Upper lobe of left lung (tissue), 6 donors: ENCODE measurements around the gene SMO. TPM values are rescaled to one million over a fixed set of nuclear protein-coding genes. Genes with fewer than 3 reads are reported as not detected.
A peak's percentile ranks its signal among the peaks of the same experiment; 100 is the strongest.

Experiments
- ATAC-seq, 2 donors: fragments of 200-7000 bp; cut with Tn5 transposase; one replicate each; pipeline ENCODE4 v1.9.1; 2022; ENCODE audit warnings: mild to moderate bottlenecking in 2 of 2, moderate library complexity in 2 of 2; ENCODE audit not compliant: low FRiP score in 2 of 2
- DNase-seq, 2 donors: peaks; one replicate each; pipeline ENCODE4 v3.0.0-alpha.2; 2019 to 2020
- H3K27ac ChIP-seq, 4 donors: fragments of 200-600 bp; sonication (generic); one replicate each; pipeline ENCODE4 v1.5.1; 2016 to 2019
- H3K27me3 ChIP-seq, 4 donors: fragments of 200-600 bp; sonication (generic); one replicate each; pipeline ENCODE4 v1.5.1; 2017 to 2019
- H3K36me3 ChIP-seq, 4 donors: fragments of 200-600 bp; sonication (generic); one replicate each; pipeline ENCODE4 v1.5.1; 2016 to 2019
- H3K4me1 ChIP-seq, 4 donors: fragments of 200-600 bp; sonication (generic); one replicate each; pipeline ENCODE4 v1.5.1; 2018 to 2019
- H3K4me3 ChIP-seq, 4 donors: fragments of 200-600 bp; sonication (generic); one replicate each; pipeline ENCODE4 v1.5.1; 2017 to 2019; ENCODE audit warnings: mild to moderate bottlenecking in 2 of 4, moderate library complexity in 1 of 4
- H3K9me3 ChIP-seq, 4 donors: fragments of 200-600 bp; sonication (generic); one replicate each; pipeline ENCODE4 v1.5.1; 2018 to 2019
- CTCF ChIP-seq, 6 experiments: fragments of 450-650 bp in 4 of 6; fragments of 200-600 bp in 2 of 6; sonication (generic) in 2 of 6; IDR thresholded peaks; one replicate each; pipeline ENCODE4 v1.5.1; 2016 to 2019; ENCODE audit warnings: antibody characterized with exemption in 6 of 6
- EP300 ChIP-seq, 4 donors: sonication (generic); formaldehyde crosslinking; IDR thresholded peaks; one replicate each; pipeline ENCODE4 v1.5.1; 2017; ENCODE audit warnings: antibody characterized with exemption in 4 of 4, control low read depth in 2 of 4
- POLR2A ChIP-seq, 4 donors: fragments of 450-650 bp; IDR thresholded peaks; one replicate each; pipeline ENCODE4 v1.5.1; 2016 to 2017; ENCODE audit warnings: antibody characterized with exemption in 4 of 4, mild to moderate bottlenecking in 2 of 4
- POLR2AphosphoS5 ChIP-seq, 2 donors: sonication (generic); formaldehyde crosslinking; IDR thresholded peaks; one replicate each; pipeline ENCODE4 v1.5.1; 2017; ENCODE audit warnings: antibody characterized with exemption in 2 of 2
- WGBS, 2 donors: methylation state at CpG; one replicate each; pipeline ENCODE4 v1.1.5; 2017 to 2018; 5-methylcytosine and 5-hydroxymethylcytosine counted together
- total RNA-seq, 6 donors: library from RNA; depleted of rRNA in 4 of 6; stranded (reverse); fragments of >200 nt in 4 of 6; gene quantifications; one replicate each; pipeline versions ENCODE4 v1.1.0 to v1.2.1, GENCODE V29; 2016 to 2021
- donor health status: DM: no; HTN: no; CAD: no; lungs with moderate emphysema.
- donor health status: DM: no; HTN: yes; CAD: no; lungs with severe emphysema.

The SMO gene
- total RNA-seq, 6 donors from 2014 or later: 1.7 to 7.3 (median 2.6) TPM

DNA sequence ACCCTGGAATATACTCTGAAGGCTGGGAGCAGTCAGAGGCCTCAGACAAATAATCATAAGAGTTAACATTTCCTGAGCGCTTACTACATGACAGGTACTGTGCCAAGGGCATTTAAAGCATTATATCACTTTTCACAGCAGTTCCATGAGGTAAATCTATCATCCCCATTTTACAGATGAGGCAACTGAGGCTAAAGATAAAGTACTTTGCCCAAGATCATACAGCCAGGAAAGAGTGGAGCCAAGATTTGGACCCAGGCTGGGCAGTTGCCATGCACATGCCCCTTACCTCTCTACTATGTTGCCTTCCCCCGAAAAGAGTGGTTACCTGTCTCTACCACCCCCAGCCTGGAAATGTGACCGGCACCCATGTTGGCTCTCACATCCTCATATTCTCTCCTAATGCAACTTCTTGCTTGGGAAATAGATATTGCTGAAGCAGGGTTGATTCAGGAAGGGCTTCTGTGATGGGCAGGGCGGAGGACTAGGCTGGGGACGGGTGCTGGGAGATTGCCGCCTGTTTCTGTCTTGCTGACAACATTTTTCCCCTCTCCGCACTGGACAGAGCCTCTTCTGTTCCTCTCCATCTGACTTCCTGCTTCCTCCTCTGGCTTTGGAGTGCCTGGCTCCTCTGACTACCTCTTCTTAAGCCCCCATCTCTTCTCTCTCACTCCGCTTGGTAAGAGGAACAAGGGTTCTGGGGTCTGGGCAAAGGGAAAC lies 13.8 kb downstream of the SMO start:
- no peaks in the 10 kb centered on the region for H3K27me3 ChIP-seq
- no peak overlapping the region for H3K27ac ChIP-seq
- ATAC-seq: peak in 1 of 2 donors; percentile 69
- TF ChIP-seq POLR2AphosphoS5 (IDR thresholded peaks at IDR 0.05) (no peak), CTCF (IDR thresholded peaks at IDR 0.05) (no peak), EP300 (IDR thresholded peaks at IDR 0.05) (no peak), POLR2A (IDR thresholded peaks at IDR 0.05) (no peak)
- H3K4me3 ChIP-seq: no peak overlapping the region
- H3K9me3 ChIP-seq: no peaks in the 10 kb centered on the region
- DNase-seq: no peak
- no peaks in the 10 kb centered on the region for H3K36me3 ChIP-seq
- H3K4me1 ChIP-seq: no peaks in the 10 kb centered on the region
- WGBS, 2 donors: 76 to 90% methylated on average over 8 of the region's 8 CpGs

GRCh38 chr7:129203050-129203741 lies 14.8 kb downstream of the SMO start:
- H3K4me1 ChIP-seq: no peaks in the 10 kb centered on the region
- H3K4me3 ChIP-seq: no peak overlapping the region
- H3K9me3 ChIP-seq: no peaks in the 10 kb centered on the region
- DNase-seq (peak in 1 of 2 donors; percentile 53), ATAC-seq (no peak)
- 85 to 86% methylated on average over 1 to 14 of the region's 14 CpGs for WGBS, 2 donors
- H3K27ac ChIP-seq: no peak overlapping the region
- H3K27me3 ChIP-seq: no peaks in the 10 kb centered on the region
- TF ChIP-seq CTCF (IDR thresholded peaks at IDR 0.05) (no peak), POLR2A (IDR thresholded peaks at IDR 0.05) (no peak), EP300 (IDR thresholded peaks at IDR 0.05) (no peak), POLR2AphosphoS5 (IDR thresholded peaks at IDR 0.05) (no peak)
- no peaks in the 10 kb centered on the region for H3K36me3 ChIP-seq

- Histone ChIP-seq H3K36me3 (no peaks in the 10 kb centered on the region), H3K4me3 (no peak overlapping the region), H3K9me3 (no peaks in the 10 kb centered on the region), H3K27ac (no peak overlapping the region), H3K4me1 (no peaks in the 10 kb centered on the region), H3K27me3 (no peaks in the 10 kb centered on the region)
- 92 to 95% methylated on average over 21 to 29 of the region's 29 CpGs for WGBS, 2 donors
- ATAC-seq (no peak), DNase-seq (peak in 1 of 2 donors; percentile 65)
- TF ChIP-seq POLR2A (IDR thresholded peaks at IDR 0.05) (no peak), CTCF (IDR thresholded peaks at IDR 0.05) (no peak), POLR2AphosphoS5 (IDR thresholded peaks at IDR 0.05) (no peak), EP300 (IDR thresholded peaks at IDR 0.05) (no peak)
These were observed 16.8 kb downstream of the SMO start for GRCh38 chr7:129205126-129205818.

DNA sequence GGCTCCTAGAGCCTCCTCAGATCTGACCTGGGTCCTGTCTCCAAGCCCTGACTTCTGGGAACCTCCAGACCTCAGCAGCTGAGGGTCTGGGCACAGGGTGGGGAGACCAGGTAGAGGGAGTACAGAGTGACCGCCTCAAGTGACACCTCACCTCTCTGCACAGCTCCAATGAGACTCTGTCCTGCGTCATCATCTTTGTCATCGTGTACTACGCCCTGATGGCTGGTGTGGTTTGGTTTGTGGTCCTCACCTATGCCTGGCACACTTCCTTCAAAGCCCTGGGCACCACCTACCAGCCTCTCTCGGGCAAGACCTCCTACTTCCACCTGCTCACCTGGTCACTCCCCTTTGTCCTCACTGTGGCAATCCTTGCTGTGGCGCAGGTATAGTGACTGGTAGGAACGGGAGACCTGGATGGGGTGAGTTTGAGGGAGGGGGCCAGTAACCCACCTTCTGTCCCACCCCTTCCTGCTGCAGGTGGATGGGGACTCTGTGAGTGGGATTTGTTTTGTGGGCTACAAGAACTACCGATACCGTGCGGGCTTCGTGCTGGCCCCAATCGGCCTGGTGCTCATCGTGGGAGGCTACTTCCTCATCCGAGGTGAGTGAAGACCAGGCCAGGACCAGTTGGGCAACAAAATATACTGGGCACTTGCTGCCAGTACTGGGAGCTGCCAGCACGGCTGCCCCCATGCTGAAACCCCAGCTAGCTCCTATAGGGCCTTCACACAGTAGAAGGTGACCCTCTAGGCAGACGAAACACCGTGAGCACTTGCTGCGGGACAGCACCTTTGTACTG lies 17.8 kb downstream of the SMO start:
- no peaks in the 10 kb centered on the region for H3K27me3 ChIP-seq
- H3K9me3 ChIP-seq: no peaks in the 10 kb centered on the region
- no peak for TF ChIP-seq EP300 (IDR thresholded peaks at IDR 0.05)
- TF ChIP-seq POLR2A (IDR thresholded peaks at IDR 0.05): no peak
- TF ChIP-seq POLR2AphosphoS5 (IDR thresholded peaks at IDR 0.05): no peak
- no peak for TF ChIP-seq CTCF (IDR thresholded peaks at IDR 0.05)
- ATAC-seq: no peak
- no peak overlapping the region for H3K27ac ChIP-seq
- H3K4me1 ChIP-seq: no peaks in the 10 kb centered on the region
- no peaks in the 10 kb centered on the region for H3K36me3 ChIP-seq
- no peak for DNase-seq
- no peak overlapping the region for H3K4me3 ChIP-seq
- 89 to 98% methylated on average over 17 to 18 of the region's 18 CpGs for WGBS, 2 donors
